Cardiac atrium fibroblast (primary cell): ENCODE measurements around the gene MMP15. TPM values are rescaled to one million over a fixed set of nuclear protein-coding genes. Genes with fewer than 3 reads are reported as not detected.

Experiments used
- total RNA-seq: library from RNA; depleted of rRNA; stranded (reverse); fragments of >200 nt; gene quantifications from 2 replicates; pipeline ENCODE4 v1.2.3, GENCODE V29; 2015

The MMP15 gene
- 3.2 and 6.5 TPM in 2 replicates for total RNA-seq

DNA sequence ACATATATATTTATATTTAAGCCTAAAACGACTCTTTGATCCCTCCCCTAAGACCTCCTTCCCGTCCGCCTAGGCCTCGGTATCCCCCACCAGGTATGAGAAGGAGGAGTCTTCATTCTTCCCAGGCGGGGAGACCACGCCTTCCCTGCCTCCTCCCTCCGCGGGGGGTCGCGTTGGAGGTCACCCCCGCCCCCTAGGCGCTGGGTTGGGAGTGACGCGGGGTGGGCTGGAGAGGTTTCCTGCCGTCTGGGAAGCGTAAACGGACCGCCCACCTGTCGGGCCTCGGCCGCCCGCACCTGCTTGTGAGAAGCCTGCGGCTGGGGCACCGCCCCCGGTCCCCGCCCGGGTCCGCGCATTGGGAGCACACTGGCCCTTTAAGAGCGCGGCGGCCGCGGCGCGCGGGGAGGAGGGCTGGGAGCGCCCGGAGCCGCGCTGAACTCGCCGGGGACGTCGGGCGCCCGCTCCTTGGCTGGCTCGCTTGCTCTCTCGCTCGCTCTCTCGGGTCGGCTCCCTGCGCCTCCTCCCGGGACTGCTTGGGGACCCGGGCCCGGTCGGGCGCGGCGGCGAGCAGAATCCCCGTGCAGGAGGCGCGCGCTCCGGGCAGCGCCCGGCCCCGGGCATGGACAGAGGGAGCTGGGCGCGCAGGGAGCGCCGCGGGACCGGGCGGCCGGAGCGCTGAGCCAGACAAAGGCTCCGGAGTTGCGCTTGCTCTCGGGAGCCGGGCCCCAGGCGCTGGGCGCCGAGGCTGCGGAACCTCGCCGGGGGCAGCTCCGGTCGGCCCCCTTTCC is at the start of gene MMP15:
MMP15 (plus strand) TSS at position 404 of the 788 bp plus-strand sequence. CDS start 597 bp downstream, outside the sequence.

GRCh38 chr16:57999971-58000705 is 25.4 kb upstream of the MMP15 start, which contains the start of gene ZNF319:
ZNF319 (minus strand) TSS chr16:58000672; CDS start chr16:57998265, 2,407 bp downstream.

GRCh38 chr16:58000706-58001676 is 24.6 kb upstream of the MMP15 start, which contains the start of gene USB1:
USB1 (plus strand) TSS chr16:58001407; CDS start chr16:58001484, 77 bp downstream.

Other genes with a start within 250 kb of the MMP15 start
- gene KIFC3, start 223.3 kb upstream of the MMP15 start, total RNA-seq, result 23.3 and 44.1 TPM in 2 replicates
- gene CNGB1, start 54.6 kb upstream of the MMP15 start, total RNA-seq, result not detected in 2 replicates
- 2.5 and 11.7 TPM in 2 replicates for gene ZNF319, start 25.1 kb upstream of the MMP15 start, total RNA-seq
- gene USB1, start 24.3 kb upstream of the MMP15 start, total RNA-seq, result 6.7 and 33.5 TPM in 2 replicates
- gene CFAP20, start 103.6 kb downstream of the MMP15 start, total RNA-seq, result 53.4 and 61.9 TPM in 2 replicates
- 19.8 and 21.8 TPM in 2 replicates for gene CSNK2A2, start 172.4 kb downstream of the MMP15 start, total RNA-seq